Measurements from ENCODE around the gene EME2.

Gene EME2

GRCh38 chr16:1785846-1786170, 13.2 kb downstream of the EME2 start:
- no peak overlapping the region for H2BK12ac ChIP-seq (ENCODE audit: low read length)
- peak overlapping the region; percentile 16 for H3K4ac ChIP-seq (ENCODE audit: low read depth, low read length)
- no peak overlapping the region for H2AK5ac ChIP-seq (ENCODE audit: low read length)
- no peak overlapping the region for H4K91ac ChIP-seq (ENCODE audit: low read depth, low read length)
- peaks cover 54 to 56% of the 10 kb centered on the region in 2 experiments for H3K36me3 ChIP-seq (ENCODE audit: control insufficient read depth in 1 of 2, insufficient read depth in 2 of 2, low read length in 2 of 2)
- no peak overlapping the region for H4K12ac ChIP-seq (ENCODE audit: low read depth, low read length)
- H3K27me3 ChIP-seq (ENCODE audit: insufficient read depth, low read length): no peaks in the 10 kb centered on the region
- H3K4me1 ChIP-seq (ENCODE audit: control insufficient read depth in 1 of 2, insufficient read depth in 2 of 2, low read length in 2 of 2): peaks cover 5 to 15% of the 10 kb centered on the region in 2 experiments
- H3K79me2 ChIP-seq (ENCODE audit: control insufficient read depth, insufficient read depth, low read length, poor library complexity): peaks cover 4% of the 10 kb centered on the region
- H3K4me3 ChIP-seq (ENCODE audit: low read depth, low read length): no peak overlapping the region
- no peaks in the 10 kb centered on the region for H3K79me1 ChIP-seq (ENCODE audit: low read length)
- no peak overlapping the region for H3K9ac ChIP-seq (ENCODE audit: low read length)
- WGBS (ENCODE audit: extremely low coverage, insufficient coverage, insufficient read length): no CpG with 5 or more reads among the region's 14 CpGs
- no peak overlapping the region for H4K8ac ChIP-seq (ENCODE audit: low read depth, low read length)
- no peak for DNase-seq
- H3K18ac ChIP-seq (ENCODE audit: low read length): no peak overlapping the region
- no peak overlapping the region for H3K27ac ChIP-seq (ENCODE audit: low read depth, low read length)
- no peak overlapping the region for H2BK5ac ChIP-seq (ENCODE audit: low read depth, low read length, poor library complexity)
- H3K9me3 ChIP-seq (ENCODE audit: insufficient read depth, low read depth, low read length): no peaks in the 10 kb centered on the region
- no peak overlapping the region for H3K14ac ChIP-seq (ENCODE audit: low read length)
- no peak overlapping the region for H2BK120ac ChIP-seq (ENCODE audit: insufficient read depth, low read length, poor library complexity)
- H3K4me2 ChIP-seq (ENCODE audit: low read length): no peak overlapping the region
- no peak overlapping the region for H3K23ac ChIP-seq (ENCODE audit: low read length)
- no peak overlapping the region for H2AFZ ChIP-seq (ENCODE audit: insufficient read depth, low read length, poor library complexity)

DNA sequence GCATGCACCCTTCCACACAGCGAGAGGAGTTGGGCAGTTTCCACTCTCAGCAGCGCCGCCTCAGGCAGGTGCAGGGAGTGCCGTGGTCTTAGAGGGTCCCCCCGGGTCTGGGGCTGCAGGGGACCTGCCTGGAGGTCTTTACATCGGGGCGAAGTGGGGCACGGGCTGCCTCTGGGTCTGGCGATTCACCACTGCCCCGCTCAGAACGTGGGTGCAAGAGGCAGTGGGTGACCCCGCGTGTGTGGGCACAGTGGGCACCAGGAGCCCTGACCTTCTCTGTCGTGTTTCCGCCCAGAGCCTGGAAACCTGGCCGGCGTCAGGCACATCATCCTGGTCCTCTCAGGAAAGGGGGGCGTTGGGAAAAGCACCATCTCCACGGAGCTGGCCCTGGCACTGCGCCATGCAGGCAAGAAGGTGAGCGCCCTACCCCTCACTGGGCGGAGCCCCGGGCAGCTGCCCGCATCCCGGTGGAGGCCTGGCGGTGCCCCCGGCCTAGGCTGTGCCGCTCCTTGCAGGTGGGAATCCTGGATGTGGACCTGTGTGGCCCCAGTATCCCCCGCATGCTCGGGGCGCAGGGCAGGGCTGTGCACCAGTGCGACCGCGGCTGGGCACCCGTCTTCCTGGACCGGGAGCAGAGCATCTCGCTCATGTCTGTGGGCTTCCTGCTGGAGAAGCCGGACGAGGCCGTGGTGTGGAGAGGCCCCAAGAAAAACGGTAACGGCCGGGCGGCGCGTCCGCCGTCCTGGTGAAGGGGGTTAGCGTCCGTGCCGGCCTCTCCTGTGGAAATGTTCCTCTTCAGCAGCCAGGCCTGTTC, 13.8 kb downstream of the EME2 start:
- Histone ChIP-seq H3K79me1 (ENCODE audit: low read length) (no peaks in the 10 kb centered on the region), H3K4me1 (ENCODE audit: control insufficient read depth in 1 of 2, insufficient read depth in 2 of 2, low read length in 2 of 2) (peaks cover 0 to 9% of the 10 kb centered on the region in 2 experiments), H4K12ac (ENCODE audit: low read depth, low read length) (no peak overlapping the region), H4K8ac (ENCODE audit: low read depth, low read length) (no peak overlapping the region), H3K9ac (ENCODE audit: low read length) (no peak overlapping the region), H3K79me2 (ENCODE audit: control insufficient read depth, insufficient read depth, low read length, poor library complexity) (peaks cover 4% of the 10 kb centered on the region), H2BK5ac (ENCODE audit: low read depth, low read length, poor library complexity) (no peak overlapping the region), H3K27ac (ENCODE audit: low read depth, low read length) (no peak overlapping the region), H3K4ac (ENCODE audit: low read depth, low read length) (no peak overlapping the region), H3K27me3 (ENCODE audit: insufficient read depth, low read length) (no peaks in the 10 kb centered on the region), H3K23ac (ENCODE audit: low read length) (no peak overlapping the region), H3K14ac (ENCODE audit: low read length) (no peak overlapping the region), H3K4me2 (ENCODE audit: low read length) (no peak overlapping the region), H2BK120ac (ENCODE audit: insufficient read depth, low read length, poor library complexity) (no peak overlapping the region), H3K36me3 (ENCODE audit: control insufficient read depth in 1 of 2, insufficient read depth in 2 of 2, low read length in 2 of 2) (peaks cover 54 to 57% of the 10 kb centered on the region in 2 experiments), H3K4me3 (ENCODE audit: low read depth, low read length) (no peak overlapping the region), H2AK5ac (ENCODE audit: low read length) (no peak overlapping the region), H2AFZ (ENCODE audit: insufficient read depth, low read length, poor library complexity) (no peak overlapping the region), H4K91ac (ENCODE audit: low read depth, low read length) (no peak overlapping the region), H3K18ac (ENCODE audit: low read length) (no peak overlapping the region), H2BK12ac (ENCODE audit: low read length) (no peak overlapping the region), H3K9me3 (ENCODE audit: insufficient read depth, low read depth, low read length) (no peaks in the 10 kb centered on the region)
- WGBS (ENCODE audit: extremely low coverage, insufficient coverage, insufficient read length): no CpG with 5 or more reads among the region's 51 CpGs
- DNase-seq: no peak

DNA sequence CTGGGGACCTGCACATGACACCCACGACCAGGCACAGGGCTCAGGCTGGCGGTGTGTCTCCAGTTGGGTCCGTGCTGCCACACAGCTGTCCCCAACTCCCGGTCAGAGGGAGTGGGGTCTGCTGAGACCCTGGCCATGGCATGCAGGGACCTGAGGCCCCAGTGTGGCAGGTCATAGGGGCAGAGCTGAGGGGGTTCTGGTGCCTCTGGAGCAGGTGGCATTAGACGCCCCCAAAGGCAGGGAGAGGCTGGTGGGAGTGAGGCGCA, 14.4 kb downstream of the EME2 start:
- Histone ChIP-seq H4K12ac (ENCODE audit: low read depth, low read length) (no peak overlapping the region), H3K4me1 (ENCODE audit: control insufficient read depth in 1 of 2, insufficient read depth in 2 of 2, low read length in 2 of 2) (peaks cover 0 to 5% of the 10 kb centered on the region in 2 experiments), H3K23ac (ENCODE audit: low read length) (no peak overlapping the region), H3K79me1 (ENCODE audit: low read length) (no peaks in the 10 kb centered on the region), H3K79me2 (ENCODE audit: control insufficient read depth, insufficient read depth, low read length, poor library complexity) (peaks cover 2% of the 10 kb centered on the region), H4K91ac (ENCODE audit: low read depth, low read length) (no peak overlapping the region), H3K9me3 (ENCODE audit: insufficient read depth, low read depth, low read length) (no peaks in the 10 kb centered on the region), H3K4ac (ENCODE audit: low read depth, low read length) (no peak overlapping the region), H3K27me3 (ENCODE audit: insufficient read depth, low read length) (no peaks in the 10 kb centered on the region), H2BK12ac (ENCODE audit: low read length) (no peak overlapping the region), H3K4me3 (ENCODE audit: low read depth, low read length) (no peak overlapping the region), H3K14ac (ENCODE audit: low read length) (no peak overlapping the region), H3K36me3 (ENCODE audit: control insufficient read depth in 1 of 2, insufficient read depth in 2 of 2, low read length in 2 of 2) (peaks cover 60 to 62% of the 10 kb centered on the region in 2 experiments), H3K18ac (ENCODE audit: low read length) (no peak overlapping the region), H4K8ac (ENCODE audit: low read depth, low read length) (no peak overlapping the region), H2AFZ (ENCODE audit: insufficient read depth, low read length, poor library complexity) (no peak overlapping the region), H2AK5ac (ENCODE audit: low read length) (no peak overlapping the region), H3K9ac (ENCODE audit: low read length) (no peak overlapping the region), H2BK120ac (ENCODE audit: insufficient read depth, low read length, poor library complexity) (no peak overlapping the region), H3K27ac (ENCODE audit: low read depth, low read length) (no peak overlapping the region), H3K4me2 (ENCODE audit: low read length) (no peak overlapping the region), H2BK5ac (ENCODE audit: low read depth, low read length, poor library complexity) (no peak overlapping the region)
- no CpG with 5 or more reads among the region's 6 CpGs for WGBS (ENCODE audit: extremely low coverage, insufficient coverage, insufficient read length)
- DNase-seq: no peak

DNA sequence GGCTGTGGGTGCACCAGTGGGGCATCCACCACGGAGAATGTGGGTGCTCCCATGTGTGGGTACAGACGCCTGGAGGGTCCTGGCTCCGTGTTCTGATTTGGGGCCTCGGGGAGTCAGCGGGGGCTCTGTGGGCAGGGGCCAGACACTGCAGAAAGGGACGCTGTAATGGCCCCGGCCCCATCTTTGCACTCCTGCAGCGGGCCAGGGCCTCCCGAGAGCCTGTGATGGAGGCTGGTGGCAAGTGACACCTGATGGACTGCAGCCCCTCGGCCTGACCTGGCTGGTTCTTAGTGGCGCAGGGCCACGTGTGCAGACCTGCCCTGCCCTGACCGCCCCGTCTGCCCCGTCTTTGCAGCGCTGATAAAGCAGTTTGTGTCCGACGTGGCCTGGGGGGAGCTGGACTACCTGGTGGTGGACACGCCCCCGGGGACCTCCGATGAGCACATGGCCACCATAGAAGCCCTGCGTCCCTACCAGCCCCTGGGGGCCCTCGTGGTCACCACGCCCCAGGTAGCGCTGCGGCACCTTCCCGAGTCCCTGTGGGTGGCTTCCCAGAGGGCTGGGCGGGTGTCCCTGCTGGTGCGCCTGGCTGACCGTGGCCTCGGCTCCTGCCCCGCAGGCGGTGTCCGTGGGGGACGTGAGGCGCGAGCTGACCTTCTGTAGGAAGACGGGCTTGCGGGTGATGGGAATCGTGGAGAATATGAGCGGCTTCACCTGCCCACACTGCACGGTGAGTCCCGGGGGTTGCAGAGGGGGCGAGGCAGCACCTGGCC, 14.9 kb downstream of the EME2 start:
- Histone ChIP-seq H3K4ac (ENCODE audit: low read depth, low read length) (no peak overlapping the region), H3K79me2 (ENCODE audit: control insufficient read depth, insufficient read depth, low read length, poor library complexity) (peaks cover 2% of the 10 kb centered on the region), H4K8ac (ENCODE audit: low read depth, low read length) (no peak overlapping the region), H3K18ac (ENCODE audit: low read length) (no peak overlapping the region), H2BK5ac (ENCODE audit: low read depth, low read length, poor library complexity) (no peak overlapping the region), H3K23ac (ENCODE audit: low read length) (no peak overlapping the region), H4K91ac (ENCODE audit: low read depth, low read length) (no peak overlapping the region), H4K12ac (ENCODE audit: low read depth, low read length) (no peak overlapping the region), H3K14ac (ENCODE audit: low read length) (no peak overlapping the region), H2AK5ac (ENCODE audit: low read length) (no peak overlapping the region), H3K27ac (ENCODE audit: low read depth, low read length) (no peak overlapping the region), H3K36me3 (ENCODE audit: control insufficient read depth in 1 of 2, insufficient read depth in 2 of 2, low read length in 2 of 2) (peaks cover 63 to 65% of the 10 kb centered on the region in 2 experiments), H2BK120ac (ENCODE audit: insufficient read depth, low read length, poor library complexity) (no peak overlapping the region), H3K27me3 (ENCODE audit: insufficient read depth, low read length) (no peaks in the 10 kb centered on the region), H2AFZ (ENCODE audit: insufficient read depth, low read length, poor library complexity) (no peak overlapping the region), H3K4me1 (ENCODE audit: control insufficient read depth in 1 of 2, insufficient read depth in 2 of 2, low read length in 2 of 2) (peaks cover 0 to 5% of the 10 kb centered on the region in 2 experiments), H3K4me3 (ENCODE audit: low read depth, low read length) (no peak overlapping the region), H3K9ac (ENCODE audit: low read length) (no peak overlapping the region), H3K79me1 (ENCODE audit: low read length) (no peaks in the 10 kb centered on the region), H2BK12ac (ENCODE audit: low read length) (no peak overlapping the region), H3K4me2 (ENCODE audit: low read length) (no peak overlapping the region), H3K9me3 (ENCODE audit: insufficient read depth, low read depth, low read length) (no peaks in the 10 kb centered on the region)
- no peak for DNase-seq
- no CpG with 5 or more reads among the region's 44 CpGs for WGBS (ENCODE audit: extremely low coverage, insufficient coverage, insufficient read length)

All from trophoblast cell (in vitro differentiated cells and primary cell).